Heart right ventricle (tissue), 16 donors: Measurements from ENCODE around the gene ENOX1. TPM values are rescaled to one million over a fixed set of nuclear protein-coding genes. Genes with fewer than 3 reads are reported as not detected.

Source experiments
- ATAC-seq, 8 donors: fragments of 200-7000 bp; cut with Tn5 transposase; one replicate each; pipeline ENCODE4 v1.9.1; 2020; ENCODE audit warnings: mild to moderate bottlenecking in 8 of 8, moderate library complexity in 8 of 8, moderate number of reproducible peaks in 1 of 8
- DNase-seq, 2 donors: peaks; one replicate each; pipeline ENCODE4 v3.0.0-alpha.2; 2020
- H3K27ac ChIP-seq, 10 donors: fragments of 200-600 bp; sonication (generic) in 2 of 10; one replicate each; pipeline versions ENCODE4 v1.5.0 to v1.8.0; 2020 to 2022; ENCODE audit warnings: mild to moderate bottlenecking in 3 of 10
- H3K27me3 ChIP-seq, 7 donors: fragments of 200-600 bp; one replicate each; pipeline ENCODE4 v1.8.0; 2021 to 2022; ENCODE audit warnings: mild to moderate bottlenecking in 2 of 7
- H3K36me3 ChIP-seq, 9 donors: fragments of 200-600 bp; sonication (generic) in 1 of 9; one replicate each; pipeline versions ENCODE4 v1.5.0 to v1.8.0; 2020 to 2022; ENCODE audit warnings: mild to moderate bottlenecking in 2 of 9
- H3K4me1 ChIP-seq, 9 donors: fragments of 200-600 bp; sonication (generic) in 1 of 9; one replicate each; pipeline versions ENCODE4 v1.5.0 to v1.8.0; 2020 to 2022; ENCODE audit warnings: mild to moderate bottlenecking in 4 of 9
- H3K4me3 ChIP-seq, 10 donors: fragments of 200-600 bp; sonication (generic) in 2 of 10; one replicate each; pipeline versions ENCODE4 v1.5.0 to v1.8.0; 2020 to 2022; ENCODE audit warnings: mild to moderate bottlenecking in 7 of 10, moderate library complexity in 2 of 10
- H3K9me3 ChIP-seq, 11 donors: fragments of 200-600 bp in 10 of 11; sonication (generic) in 2 of 11; one replicate each; pipeline versions ENCODE4 v1.5.0 to v1.8.0; 2013 to 2022; ENCODE audit warnings: mild to moderate bottlenecking in 2 of 11, control low read depth in 1 of 11, moderate library complexity in 1 of 11
- CTCF ChIP-seq, 9 donors: fragments of 200-600 bp; sonication (generic) in 2 of 9; IDR thresholded peaks; one replicate each; pipeline versions ENCODE4 v1.5.0 to v1.8.0; 2021 to 2022; ENCODE audit warnings: antibody characterized with exemption in 9 of 9, mild to moderate bottlenecking in 5 of 9, moderate library complexity in 1 of 9
- WGBS, 2 donors: extraction: QIAGEN DNeasy Blood & Tissue Kit; methylation state at CpG; one replicate each; pipeline ENCODE4 v1.1.7; 2013; ENCODE audit warnings: inconsistent platforms in 1 of 2; 5-methylcytosine and 5-hydroxymethylcytosine counted together
- intact Hi-C, 10 donors: fragments of 100-400 bp; cut with DNase I; formaldehyde crosslinking; loops; one replicate each; pipeline versions ENCODE4 v1.11.1 to v1.14.2; 2022
- polyA plus RNA-seq, 2 donors: library from polyadenylated mRNA; stranded (reverse); fragments of 200-250 nt; gene quantifications; one replicate each; pipeline ENCODE4 v1.2.3, GENCODE V29; 2013
- total RNA-seq, 10 donors: library from RNA; stranded (reverse); fragmentation: NEBNext Ultra II Directional in 3 of 10; extraction: Animal tissue kit (Norgen Biotek cat#: 25700) in 3 of 10; gene quantifications; one replicate each; pipeline versions ENCODE4 v1.2.1 to v1.2.4, GENCODE V29; 2021 to 2023
- donor health status: Arrhythmogenic right ventricular cardiomyopathy.
- donor health status: ischemic (EF 13 %, LVEDD 7.1; RV severe dilation, severe dysfunction).
- donor health status: healthy with polysubstance abuse.
- donor health status: DM: no; HTN: yes; CAD: no.
- donor health status: DM: no; HTN: no; CAD: no.
- donor health status: ischemic (EF 25% LVEDD 6.9; RV normal size, moderate dysfunction).
- donor health status: ischemic (EF 25% LVEDD 5.7; RV mildly dilated, moderate dysfunction).
- donor health status: healthy.
- donor health status: DM: yes; HTN: yes; CAD: no.
- donor health status: Ischemic cardiomyopathy.
- donor health status: ischemic (EF 35%, LVEDD 5.7; RV mildly dilated, moderate dysfunction).
- donor health status: nonischemic (EF 11% LVEDD 7.7; RV severe dilation, severe dysfunction).
- donor health status: DM: yes; HTN: yes; CAD: no.
- donor health status: PGD.
- donor health status: ischemic (EF 29% LVEDD 5.4; RV normal size, mild dysfunction).
- donor health status: nonischemic (EF 23%, LVEDD 6.1; RV moderate dilation, normal function).

The ENOX1 gene
- total and polyA plus RNA-seq, 12 donors, result 2.0 to 10.4 (median 7.1) TPM

DNA sequence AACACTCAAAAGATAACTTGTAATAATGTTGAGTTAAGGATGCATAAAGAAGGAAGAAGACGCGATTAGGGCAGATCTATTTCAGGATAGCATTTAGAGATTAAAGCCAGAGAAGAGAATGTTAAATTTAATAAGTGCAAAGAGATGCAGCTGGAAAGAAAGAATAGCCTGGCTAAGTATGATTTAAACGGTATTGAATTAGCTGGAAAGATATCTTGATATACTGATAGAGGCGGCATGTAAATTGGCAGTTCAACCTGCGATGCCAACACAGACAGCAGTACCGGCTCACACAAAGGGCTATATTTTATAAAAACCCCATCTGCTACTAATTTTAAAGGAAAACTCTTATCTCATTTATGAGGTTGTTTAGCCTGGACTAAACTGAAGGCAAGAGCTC is 121.4 kb downstream of the ENOX1 start:
- intact Hi-C loops, result no loop called here
- Histone ChIP-seq H3K4me3 (no peak overlapping the region), H3K27me3 (no peaks in the 10 kb centered on the region), H3K9me3 (no peaks in the 10 kb centered on the region), H3K36me3 (no peaks in the 10 kb centered on the region), H3K4me1 (peaks cover 0 to 36% (median 25%) of the 10 kb centered on the region in 9 donors), H3K27ac (peak overlapping the region in 6 of 10 donors; percentile 1 to 41 (median 38))
- WGBS, 2 donors, result 72% methylated on average over 6 of the region's 6 CpGs
- ATAC-seq (no peak), DNase-seq (no peak)
- no peak for TF ChIP-seq CTCF (IDR thresholded peaks at IDR 0.05)

- intact Hi-C loops, result loop anchor here in 1 of 10 donors (5.0 kb wide), 1 partner anchor 117 kb away; no protein-coding TSS in a partner anchor
- H3K27me3 ChIP-seq, result no peaks in the 10 kb centered on the region
- no peaks in the 10 kb centered on the region for H3K36me3 ChIP-seq
- peak overlapping the region in 3 of 10 donors; percentile 1 to 17 (median 1) for H3K4me3 ChIP-seq
- WGBS, 2 donors, result 2 to 5% methylated on average over 1 of the region's 1 CpG
- DNase-seq (peak in 1 of 2 donors; percentile 9), ATAC-seq (peak in 7 of 8 donors; percentile 20 to 69 (median 62))
- H3K4me1 ChIP-seq, result peaks cover 0 to 36% (median 26%) of the 10 kb centered on the region in 9 donors
- TF ChIP-seq CTCF (IDR thresholded peaks at IDR 0.05), result peak in 1 of 9 donors; percentile 14
- H3K9me3 ChIP-seq, result no peaks in the 10 kb centered on the region
- peak overlapping the region in 7 of 10 donors; percentile 1 to 41 (median 37) for H3K27ac ChIP-seq
Observed at GRCh38 chr13:43664700-43665191, 122.0 kb downstream of the ENOX1 start.

DNA sequence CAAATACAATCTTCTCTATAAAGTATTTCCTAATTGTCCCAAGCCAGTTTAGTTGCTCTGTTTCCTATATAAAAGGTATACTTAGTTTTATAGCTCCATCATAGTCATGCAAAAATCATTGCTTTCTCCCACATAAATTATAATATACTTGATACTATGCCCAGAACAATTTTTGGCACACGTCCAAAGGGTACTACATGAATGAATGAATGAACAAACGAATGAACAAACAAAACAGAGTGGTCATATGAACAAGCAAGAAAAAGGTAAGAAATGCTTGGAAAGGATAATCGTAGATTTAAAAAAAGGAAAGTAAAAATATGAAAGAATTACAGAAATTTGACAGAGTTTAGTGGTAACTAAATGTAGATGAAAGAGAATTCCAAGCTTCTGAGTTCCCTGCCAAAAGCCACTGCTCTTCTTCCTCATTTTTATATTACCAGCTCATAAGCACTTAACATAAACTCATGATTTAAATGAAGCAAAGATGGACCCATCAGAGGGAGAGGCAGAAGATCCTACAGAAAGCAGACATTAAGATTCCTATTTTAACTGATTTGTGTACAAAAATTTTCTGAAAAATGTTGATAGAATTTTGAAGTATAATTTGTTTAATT is 123.2 kb downstream of the ENOX1 start:
- no peak for TF ChIP-seq CTCF (IDR thresholded peaks at IDR 0.05)
- Histone ChIP-seq H3K27me3 (no peaks in the 10 kb centered on the region), H3K27ac (no peak overlapping the region), H3K4me3 (no peak overlapping the region), H3K9me3 (no peaks in the 10 kb centered on the region), H3K4me1 (peaks cover 0 to 40% (median 26%) of the 10 kb centered on the region in 9 donors), H3K36me3 (no peaks in the 10 kb centered on the region)
- 55 to 62% methylated on average over 3 of the region's 3 CpGs for WGBS, 2 donors
- intact Hi-C loops, result loop anchor here in 1 of 10 donors (5.0 kb wide), 1 partner anchor 116 kb away; no protein-coding TSS in a partner anchor
- DNase-seq (no peak), ATAC-seq (no peak)

DNA sequence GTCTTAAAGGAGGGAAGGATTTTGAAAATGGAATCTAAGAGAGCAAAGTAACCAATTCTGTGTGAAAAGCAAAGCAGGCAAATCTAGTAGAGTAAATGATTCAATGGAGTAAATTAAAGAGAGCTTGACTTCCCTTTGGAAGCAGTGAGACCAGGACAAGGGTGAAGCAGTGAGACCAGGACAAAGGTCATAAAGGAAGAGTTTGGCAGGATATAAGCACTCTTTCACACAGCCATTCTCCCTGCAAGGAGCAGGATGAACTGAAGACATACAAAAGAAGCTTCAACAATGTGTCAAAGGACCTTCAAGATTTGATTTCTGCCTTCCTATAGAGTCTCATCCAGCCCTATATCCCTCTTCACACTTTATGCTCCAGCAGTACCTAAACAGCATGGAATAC is 123.8 kb downstream of the ENOX1 start:
- Histone ChIP-seq H3K27ac (no peak overlapping the region), H3K9me3 (no peaks in the 10 kb centered on the region), H3K4me3 (no peak overlapping the region), H3K27me3 (no peaks in the 10 kb centered on the region), H3K4me1 (peaks cover 0 to 40% (median 26%) of the 10 kb centered on the region in 9 donors), H3K36me3 (no peaks in the 10 kb centered on the region)
- intact Hi-C loops, result loop anchor here in 1 of 10 donors (5.0 kb wide), 1 partner anchor 116 kb away; no protein-coding TSS in a partner anchor
- ATAC-seq (peak in 1 of 8 donors; percentile 59), DNase-seq (no peak)
- no peak for TF ChIP-seq CTCF (IDR thresholded peaks at IDR 0.05)
